A172 (cell line): ENCODE measurements around the gene CCDC127. TPM values are rescaled to one million over a fixed set of nuclear protein-coding genes. Genes with fewer than 3 reads are reported as not detected.
A peak's percentile ranks its signal among the peaks of the same experiment; 100 is the strongest.
"Not testable (repeated sequence)": the region's sequence is repeated elsewhere in the genome, so short reads cannot be mapped to it uniquely, and the experiment has no call there.

Source experiments
- DNase-seq: peaks from one replicate; pipeline ENCODE4 v3.0.0-alpha.2; 2015; ENCODE audit warnings: low spot score
- total RNA-seq: library from RNA; depleted of rRNA; stranded (reverse); fragments of >200 nt; shearing (Covaris generic); gene quantifications from 2 replicates; pipeline ENCODE4 v1.2.3, GENCODE V29; 2014

Gene CCDC127
- total RNA-seq, 1 experiment from 2014 or later, result 6.3 TPM

DNA sequence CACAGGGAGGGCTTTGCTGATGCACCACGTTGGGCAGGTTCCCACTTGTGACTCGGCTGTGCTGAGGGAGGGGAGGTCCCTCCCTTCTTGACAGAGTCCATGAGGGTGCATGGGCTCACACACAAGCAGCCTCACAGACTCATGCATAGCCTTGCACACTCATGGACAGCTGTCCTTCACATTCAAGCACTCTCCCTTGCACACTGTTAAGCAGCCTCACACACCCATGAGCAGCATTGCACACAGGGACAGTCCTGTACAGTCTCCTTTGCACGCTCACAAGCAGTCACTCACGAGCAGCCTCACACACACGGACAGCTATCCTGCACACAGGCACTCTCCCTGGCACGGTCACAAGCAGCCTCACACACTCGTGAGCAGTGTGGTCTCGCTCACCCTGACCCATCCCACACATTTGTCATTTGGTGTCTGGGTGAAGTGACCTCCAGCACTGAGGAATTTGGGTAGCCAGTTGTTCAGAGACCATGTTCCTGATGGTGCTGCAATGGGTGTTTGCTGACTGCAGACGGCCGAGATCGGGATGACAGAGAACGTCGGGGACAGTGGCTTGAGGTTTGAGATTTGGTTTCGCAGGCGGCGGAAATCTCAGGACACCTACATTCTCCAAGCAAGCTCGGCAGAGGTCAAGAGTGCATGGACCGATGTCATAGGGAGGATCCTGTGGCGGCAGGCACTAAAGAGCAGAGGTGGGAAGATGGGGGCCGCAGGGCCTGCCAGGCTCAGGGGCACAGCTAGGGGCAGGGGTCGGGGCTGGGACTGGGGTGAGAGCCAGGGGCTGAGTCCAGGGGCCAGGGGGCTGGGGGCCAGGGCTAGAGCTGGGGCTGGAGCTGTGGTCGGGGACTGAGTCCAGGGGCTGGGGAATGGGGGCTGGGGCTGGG, 44.3 kb downstream of the CCDC127 start:
- no peak for DNase-seq

DNA sequence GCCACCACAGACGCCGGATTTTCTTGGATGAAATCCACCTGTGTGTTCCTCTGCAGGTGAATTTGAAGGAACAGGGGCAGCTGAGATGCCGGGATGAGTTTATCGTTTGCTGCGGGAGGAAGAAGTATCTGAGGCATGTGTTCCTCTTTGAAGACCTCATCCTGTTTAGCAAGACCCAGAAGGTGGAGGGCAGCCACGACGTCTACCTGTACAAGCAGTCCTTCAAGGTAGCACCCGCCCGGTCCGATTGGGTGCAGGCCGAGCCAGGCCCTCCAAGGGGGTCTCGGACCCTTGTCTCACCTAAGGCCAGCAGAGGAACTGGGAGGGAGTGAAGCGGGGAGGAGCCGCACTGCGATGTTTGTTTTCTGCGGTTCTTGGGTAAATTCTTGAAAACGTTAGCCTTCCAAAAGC, 45.1 kb downstream of the CCDC127 start:
- no peak for DNase-seq

DNA sequence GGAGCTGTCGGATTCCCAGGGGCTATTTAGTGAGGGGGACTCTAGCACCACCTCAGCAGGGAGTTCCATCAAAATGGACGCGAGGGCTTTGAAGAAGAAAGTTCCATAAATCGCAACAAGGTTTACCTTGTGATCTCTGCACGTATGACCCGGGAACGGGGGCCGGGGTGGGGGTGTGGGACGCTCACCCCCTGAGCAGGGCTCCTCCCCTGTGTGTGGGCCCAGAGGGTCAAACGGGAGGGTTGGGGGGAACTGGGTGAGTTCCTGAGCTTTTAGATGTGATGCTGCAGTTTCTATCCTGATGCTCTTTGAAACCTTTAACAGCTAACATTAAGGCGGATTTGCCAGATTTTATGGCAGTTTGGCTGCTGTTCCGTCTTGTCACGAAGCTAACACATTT, 45.5 kb downstream of the CCDC127 start:
- no peak for DNase-seq

DNA sequence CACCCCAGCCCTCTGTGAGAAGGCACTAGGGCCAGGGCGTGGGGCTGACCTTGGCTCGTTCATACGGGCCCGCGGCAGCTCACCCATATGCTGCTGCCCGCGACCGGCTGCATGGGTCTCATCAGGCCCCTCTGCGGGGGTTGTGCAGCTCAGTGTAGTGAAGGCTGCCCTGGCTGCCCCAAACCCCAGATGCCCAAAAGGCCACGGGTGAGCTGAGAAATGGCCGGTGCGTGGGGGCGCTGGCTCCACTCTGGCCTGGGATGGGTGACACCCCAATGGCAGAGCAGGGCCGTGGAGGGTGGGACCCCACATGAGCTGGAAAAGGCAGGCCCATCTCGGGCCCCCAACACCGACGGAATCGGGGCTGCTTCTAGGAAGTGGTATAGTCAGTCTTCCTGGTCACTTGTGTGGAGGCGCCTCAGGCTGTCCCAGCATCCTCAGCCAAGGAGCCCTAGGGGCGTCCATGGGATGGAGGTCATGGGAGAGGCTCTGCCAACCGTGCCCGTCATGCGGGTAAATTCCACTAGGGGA, 46.1 kb downstream of the CCDC127 start:
- DNase-seq, result no peak

DNA sequence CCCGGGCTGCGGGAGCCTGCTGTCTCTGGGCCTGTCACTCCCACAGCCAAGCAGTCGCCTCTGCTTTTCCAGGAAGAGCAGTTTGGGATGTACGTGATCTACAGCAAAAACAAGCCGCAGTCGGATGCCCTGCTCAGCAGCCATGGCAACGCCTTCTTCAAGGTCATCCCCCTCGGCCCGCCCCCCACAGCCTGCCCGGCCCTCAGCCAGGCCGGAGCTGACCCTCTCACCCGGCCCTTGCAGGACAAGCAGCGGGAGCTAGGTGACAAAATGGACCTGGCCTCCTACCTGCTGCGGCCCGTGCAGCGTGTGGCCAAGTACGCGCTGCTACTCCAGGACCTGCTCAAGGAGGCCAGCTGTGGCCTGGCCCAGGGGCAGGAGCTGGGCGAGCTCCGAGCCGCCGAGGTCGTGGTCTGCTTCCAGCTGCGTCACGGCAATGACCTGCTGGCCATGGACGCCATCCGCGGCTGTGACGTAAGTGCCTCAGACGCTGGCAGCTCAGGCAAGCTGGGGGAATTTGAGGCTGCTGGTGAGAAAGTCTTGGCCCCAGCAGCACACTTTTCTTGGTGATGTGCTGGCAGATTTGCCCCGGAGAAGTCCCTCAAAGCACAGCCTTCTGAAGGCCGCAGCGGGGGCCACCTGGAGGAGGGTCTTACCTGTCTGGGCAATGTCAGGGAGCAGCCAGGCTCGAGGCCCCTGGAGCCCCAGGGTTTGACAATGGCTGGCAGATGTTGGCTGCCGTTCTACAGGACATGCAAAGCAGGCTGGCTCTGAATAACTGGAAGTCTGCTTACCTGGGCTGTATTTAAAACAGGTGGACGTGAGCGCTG, 46.8 kb downstream of the CCDC127 start:
- DNase-seq, result no peak

DNA sequence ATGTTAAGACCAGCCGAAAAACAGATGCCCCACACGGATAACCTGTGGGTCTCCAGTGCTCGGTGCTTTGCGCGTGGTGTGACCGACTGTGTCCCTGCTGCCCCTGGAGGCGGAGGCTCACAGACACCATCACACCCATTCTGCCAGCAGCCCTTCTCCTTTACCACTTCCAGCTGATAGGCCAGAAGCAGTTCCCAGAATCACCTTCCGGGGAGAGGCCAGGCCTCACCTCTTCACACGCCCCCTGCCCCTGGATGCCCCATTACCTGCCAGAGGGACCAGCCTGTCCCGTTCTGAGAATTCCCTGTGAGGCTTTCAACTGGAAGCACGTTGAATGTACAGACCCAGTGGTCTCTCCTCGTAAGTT, 48.2 kb downstream of the CCDC127 start:
- no peak for DNase-seq

DNA sequence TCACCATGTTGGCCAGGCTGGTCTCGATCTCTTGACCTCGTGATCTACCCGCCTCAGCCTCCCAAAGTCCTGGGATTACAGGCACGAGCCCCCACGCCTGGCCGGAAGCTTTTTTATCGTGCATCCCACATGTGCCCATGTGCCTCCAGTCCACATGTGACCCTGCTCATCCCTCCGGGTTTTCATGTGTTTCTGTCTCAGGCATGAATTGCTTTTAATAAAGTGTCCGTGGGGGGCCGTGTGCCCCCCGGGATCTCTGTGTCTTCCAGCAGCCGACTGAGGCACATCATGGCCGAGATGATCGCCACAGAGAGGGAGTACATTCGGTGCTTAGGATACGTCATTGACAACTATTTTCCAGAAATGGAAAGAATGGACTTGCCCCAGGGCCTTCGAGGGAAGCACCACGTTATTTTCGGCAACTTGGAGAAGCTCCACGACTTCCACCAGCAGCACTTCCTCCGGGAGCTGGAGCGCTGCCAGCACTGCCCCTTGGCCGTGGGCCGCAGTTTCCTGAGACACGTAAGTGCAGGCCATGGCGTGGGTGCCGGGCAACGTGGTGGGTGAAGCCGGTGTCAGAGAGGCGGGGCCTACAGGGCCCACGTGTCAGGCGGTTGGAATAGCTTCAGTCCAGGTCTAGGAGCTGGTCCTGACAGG, 48.8 kb downstream of the CCDC127 start:
- DNase-seq, result no peak

DNA sequence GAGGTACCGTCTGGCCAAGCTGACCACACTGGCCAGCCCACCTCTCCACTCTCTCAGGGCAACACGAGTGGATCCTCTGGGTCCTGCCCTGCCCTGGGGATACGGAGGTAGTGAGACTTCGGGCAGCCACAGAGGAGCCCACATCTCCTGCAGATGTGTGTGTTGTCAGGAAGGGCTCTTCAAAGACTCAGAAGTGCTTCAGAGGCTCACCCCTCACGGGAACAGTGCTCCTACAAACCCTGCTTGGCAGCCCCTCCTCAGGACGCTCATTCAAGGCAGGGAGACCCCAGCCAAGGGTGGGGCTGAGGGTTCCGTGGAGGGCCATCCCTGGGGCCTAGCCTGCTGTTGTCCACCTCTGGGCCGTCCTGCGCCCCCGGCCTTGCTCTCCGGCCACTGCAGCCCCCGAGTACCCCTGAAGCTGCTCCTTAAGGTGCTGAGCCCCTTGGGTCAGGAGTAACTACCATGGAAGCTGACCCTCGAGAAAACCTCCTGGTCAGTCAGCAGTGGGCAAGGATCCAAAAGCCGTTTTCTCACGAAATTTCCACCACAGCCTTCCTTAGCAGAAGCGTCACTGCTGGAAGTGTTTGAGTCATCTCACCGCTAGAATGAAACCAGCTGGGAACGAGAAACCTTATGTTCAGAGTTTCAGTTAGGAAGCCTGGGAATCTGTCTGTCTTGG, 49.8 kb downstream of the CCDC127 start:
- DNase-seq, result peak; percentile 94

DNA sequence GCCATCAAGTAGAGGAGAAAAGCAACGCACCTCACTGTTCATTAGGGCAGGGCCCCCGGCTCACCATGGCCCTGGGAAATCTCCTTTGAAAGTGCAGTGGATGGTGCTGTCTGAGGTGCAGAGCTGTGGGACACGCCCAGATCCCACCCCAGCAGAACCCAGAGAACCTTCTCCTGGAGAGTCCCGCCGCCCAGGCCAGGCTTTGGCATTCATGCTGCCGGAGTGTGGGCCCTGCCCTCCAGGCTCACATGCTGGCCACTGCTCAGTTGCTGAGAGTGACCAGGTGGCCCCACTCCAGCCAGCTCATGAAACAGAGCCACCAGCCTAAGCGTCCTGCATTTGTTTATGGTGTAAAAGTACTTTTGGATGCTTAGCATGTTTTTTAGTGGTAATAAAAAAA, 50.4 kb downstream of the CCDC127 start:
- DNase-seq, result no peak

DNA sequence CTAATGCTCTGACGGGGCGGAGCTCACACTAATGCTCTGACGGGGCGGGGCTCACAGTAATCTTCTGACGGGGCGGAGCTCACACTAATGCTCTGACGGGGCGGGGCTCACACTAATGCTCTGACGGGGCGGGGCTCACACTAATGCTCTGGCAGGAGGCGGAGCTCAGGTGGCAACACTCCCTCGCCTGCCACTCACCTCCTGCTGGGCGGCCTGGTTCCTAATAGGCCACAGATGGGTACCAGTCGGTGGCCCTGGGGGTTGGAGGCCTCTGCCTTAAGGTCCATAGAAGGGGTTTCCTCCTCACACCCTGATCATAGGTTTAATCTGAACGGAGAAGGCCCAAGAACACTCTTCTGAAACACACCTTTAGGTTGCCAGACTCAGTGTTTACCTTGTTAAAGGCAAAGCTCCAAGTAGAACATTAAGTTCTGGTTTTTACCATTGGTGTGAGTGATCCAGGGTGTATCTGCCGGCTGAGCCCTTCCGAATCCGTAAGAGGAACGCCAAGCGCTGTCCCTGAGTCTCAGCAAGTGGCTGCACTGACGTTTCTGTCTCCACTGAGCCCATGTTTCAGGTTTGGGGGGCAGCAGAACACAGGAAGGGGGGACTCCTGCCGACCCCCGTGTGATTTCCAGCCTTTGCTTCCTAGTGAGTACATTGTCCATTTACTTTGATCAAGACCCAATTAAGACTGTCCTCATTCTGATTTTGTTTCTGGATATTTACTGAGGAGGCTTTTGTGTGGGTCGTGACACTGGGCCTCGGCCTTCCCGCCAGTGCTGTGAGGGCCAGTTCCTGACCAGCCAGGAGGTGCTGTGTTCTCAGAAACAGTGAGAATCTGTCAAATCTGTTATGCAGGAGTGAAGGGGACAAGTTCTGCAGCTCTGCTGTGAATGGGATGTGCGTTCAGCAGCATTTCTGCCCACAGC, 51.2 kb downstream of the CCDC127 start:
- no peak for DNase-seq

DNA sequence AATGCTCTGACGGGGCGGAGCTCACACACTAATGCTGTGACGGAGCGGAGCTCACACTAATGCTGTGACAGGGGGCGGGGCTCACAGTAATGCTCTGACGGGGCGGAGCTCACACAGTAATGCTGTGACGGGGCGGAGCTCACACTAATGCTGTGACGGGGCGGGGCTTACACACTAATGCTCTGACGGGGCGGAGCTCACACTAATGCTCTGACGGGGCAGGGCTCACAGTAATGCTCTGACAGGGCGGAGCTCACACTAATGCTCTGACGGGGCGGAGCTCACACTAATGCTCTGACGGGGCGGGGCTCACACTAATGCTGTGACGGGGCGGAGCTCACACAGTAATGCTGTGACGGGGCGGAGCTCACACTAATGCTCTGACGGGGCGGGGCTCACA, 53.2 kb downstream of the CCDC127 start:
- DNase-seq, result not testable (repeated sequence)

DNA sequence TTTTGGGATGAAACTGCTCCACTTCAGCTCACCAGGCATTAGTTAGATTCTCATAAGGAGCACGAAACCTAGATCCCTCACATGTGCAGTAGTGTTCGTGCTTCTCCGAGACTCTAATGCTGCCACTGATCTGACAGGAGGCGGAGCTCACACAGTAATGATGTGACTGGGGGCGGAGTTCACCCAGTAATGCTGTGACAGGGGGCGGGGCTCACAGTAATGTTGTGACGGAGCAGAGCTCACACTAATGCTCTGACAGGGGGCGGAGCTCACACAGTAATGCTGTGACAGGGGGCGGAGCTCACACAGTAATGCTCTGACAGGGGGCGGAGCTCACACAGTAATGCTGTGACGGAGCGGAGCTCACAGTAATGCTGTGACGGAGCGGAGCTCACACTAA, 53.7 kb downstream of the CCDC127 start:
- DNase-seq, result peak; percentile 16

DNA sequence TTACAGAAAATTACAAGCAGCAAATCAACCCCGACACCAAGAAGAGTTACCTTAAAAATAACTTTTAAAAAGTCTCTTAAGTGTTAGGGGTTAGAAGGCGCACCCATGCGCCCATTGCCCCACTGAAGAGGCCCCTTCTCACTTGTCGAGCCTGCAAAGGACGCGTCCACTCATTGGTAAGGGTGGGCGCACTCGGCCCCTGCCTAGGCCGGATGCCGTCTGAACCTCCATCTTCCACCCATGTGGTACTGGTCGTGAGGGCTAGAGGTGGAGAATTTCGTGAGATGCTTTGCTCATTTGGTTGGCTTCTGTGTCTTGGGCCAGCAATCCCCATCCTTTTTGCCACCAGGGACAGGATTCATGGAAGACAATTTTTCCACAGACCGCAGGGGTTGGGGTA, 54.1 kb downstream of the CCDC127 start:
- DNase-seq, result no peak

DNA sequence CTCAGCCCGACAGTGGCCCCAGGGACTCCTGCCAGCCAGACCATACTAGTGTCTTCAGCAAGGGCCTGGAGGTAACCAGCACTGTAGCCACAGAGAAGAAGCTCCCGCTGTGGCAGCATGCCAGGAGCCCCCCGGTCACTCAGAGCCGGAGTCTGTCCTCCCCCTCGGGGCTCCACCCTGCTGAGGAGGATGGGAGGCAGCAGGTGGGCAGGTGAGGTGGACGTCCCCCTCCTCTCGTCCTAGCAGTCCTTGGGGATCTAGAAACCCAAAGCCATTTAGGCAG, 54.7 kb downstream of the CCDC127 start:
- DNase-seq, result no peak

DNA sequence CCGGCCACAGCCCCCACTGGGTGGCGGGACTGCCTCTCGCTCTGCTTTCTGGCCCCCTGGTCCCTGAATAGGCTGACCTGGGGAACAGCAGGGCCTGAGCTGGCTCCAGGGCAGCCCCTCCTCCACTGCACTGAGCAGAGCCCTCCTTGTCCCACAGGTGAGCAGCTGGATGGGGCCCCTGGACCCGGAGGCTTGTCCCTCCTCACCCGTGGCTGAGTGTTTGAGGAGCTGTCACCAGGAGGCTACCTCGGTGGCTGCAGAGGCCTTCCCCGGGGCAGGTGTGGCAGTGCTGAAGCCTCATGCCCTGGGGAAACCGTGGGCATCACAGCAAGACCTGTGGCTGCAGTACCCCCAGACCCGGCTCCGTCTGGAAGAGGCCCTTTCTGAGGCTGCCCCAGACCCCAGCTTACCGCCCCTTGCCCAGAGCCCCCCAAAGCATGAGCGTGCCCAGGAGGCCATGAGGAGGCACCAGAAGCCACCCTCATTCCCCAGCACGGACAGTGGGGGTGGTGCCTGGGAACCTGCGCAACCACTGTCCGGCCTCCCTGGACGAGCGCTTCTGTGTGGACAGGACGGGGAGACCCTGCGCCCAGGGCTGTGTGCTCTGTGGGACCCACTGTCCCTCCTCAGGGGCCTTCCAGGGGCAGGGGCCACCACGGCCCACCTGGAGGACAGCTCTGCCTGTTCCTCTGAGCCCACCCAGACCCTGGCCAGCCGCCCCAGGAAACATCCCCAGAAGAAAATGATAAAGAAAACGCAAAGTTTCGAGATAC, 55.2 kb downstream of the CCDC127 start:
- no peak for DNase-seq

DNA sequence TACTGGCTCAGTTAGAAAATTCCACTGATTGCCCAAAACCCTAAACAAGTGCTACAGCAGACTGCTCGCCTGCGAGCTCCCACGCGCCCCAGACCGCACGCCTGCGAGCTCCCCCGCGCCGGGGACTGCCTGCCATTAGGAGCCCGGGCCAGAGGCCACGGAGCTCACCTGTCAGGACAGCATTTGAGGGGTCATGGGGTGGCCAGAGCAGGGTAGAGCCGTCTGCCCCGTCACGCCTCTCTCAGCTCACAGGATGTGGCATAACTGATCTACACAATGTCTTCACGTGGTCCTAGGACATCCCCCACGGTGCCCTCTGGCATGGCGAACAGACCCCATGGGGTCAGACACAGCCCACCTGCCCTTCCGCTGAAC, 55.8 kb downstream of the CCDC127 start:
- no peak for DNase-seq

DNA sequence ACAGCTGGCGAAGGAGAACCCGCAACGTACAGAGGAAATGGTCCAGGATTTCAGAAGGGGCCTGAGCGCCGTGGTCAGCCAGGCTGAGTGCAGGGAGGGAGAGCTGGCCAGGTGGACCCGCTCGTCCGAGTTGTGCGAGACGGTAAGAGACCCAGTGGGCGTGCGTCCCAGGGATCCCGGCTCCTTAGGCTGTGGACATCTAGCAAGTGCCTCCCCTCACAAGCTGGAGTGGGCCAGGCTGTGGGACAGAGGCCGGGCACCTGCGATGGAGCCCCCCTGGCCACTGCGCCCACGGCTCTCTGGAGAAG, 56.2 kb downstream of the CCDC127 start:
- no peak for DNase-seq

DNA sequence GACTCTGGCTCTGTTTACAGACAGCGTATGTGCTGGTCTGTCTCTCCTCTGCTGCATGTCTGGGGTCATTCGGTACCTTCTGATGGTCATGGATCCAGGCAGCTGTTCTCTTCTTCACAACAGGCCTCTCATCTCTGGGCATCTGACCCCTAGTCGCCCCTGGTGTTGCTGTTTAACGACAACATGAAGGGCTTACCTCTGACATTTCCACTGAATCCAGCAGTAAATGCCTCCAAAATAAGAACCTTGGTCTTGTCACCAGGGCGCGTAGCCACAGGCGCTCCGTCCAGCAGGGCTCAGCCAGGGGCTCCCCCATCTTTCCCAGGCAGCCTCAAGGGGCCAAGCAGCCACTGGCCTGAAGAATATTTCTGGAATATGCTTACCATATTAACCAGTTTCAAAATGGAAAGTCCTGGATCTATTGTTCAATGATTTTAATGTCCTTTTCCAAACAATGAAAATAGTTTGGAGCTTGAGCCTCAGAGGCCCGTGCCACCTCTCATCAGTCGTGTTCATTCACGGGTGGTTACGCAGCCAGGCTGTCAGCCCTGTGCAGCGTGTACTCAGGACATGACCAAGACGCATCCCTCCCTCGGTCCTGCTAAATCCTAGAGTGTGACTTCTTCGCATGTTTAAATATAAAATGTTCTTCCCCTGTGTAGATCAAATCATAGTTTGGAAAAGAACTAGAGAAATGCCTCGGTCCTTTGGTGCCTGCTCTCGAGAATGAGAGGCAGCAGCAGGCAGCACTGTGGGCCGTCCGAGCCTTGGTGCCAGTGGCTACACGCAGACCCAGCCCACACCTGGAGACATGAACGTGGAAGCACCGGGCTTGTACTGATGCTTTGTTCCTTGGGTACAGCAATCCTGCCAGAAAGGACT, 56.8 kb downstream of the CCDC127 start:
- no peak for DNase-seq

DNA sequence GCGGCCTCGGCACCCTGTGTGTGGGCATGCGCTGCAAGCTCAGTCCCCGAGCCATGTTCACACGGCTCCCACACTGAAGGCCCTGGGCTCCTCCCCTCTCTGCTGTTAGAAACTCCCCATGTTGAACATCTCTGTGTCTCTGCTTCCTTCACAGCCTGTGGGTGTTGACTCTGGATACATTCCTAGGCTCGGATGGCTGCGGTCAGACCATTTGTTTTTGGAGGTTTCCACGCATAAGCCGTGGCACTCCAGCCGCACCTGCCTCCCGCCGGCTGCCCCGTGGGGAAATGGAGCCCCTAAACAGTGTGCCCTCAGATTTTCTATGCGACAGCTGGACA, 57.8 kb downstream of the CCDC127 start:
- peak; percentile 8 for DNase-seq
